Hepatocyte (in vitro differentiated cells): ENCODE results near the gene P2RY2. TPM values are rescaled to one million over a fixed set of nuclear protein-coding genes. Genes with fewer than 3 reads are reported as not detected.

Source experiments
- DNase-seq: peaks from one replicate; pipeline ENCODE4 v3.0.0-alpha.2; 2016; ENCODE audit warnings: low spot score
- H2AFZ ChIP-seq: fragments of 200-600 bp; sonication (generic); 2 replicates; pipeline ENCODE4 v1.6.0; 2016; ENCODE audit warnings: antibody characterized with exemption, mild to moderate bottlenecking
- H3K27ac ChIP-seq: fragments of 200-600 bp; sonication (generic); 2 replicates; pipeline ENCODE4 v1.5.1; 2016; ENCODE audit warnings: mild to moderate bottlenecking
- H3K27me3 ChIP-seq: fragments of 200-600 bp; sonication (generic); 2 replicates; pipeline ENCODE4 v1.6.1; 2016
- H3K36me3 ChIP-seq: fragments of 200-600 bp; sonication (generic); replicated peaks from 2 replicates; pipeline ENCODE4 v1.5.1; 2016; ENCODE audit warnings: low read depth; ENCODE audit not compliant: insufficient read depth
- H3K4me1 ChIP-seq: fragments of 200-600 bp; sonication (generic); 2 replicates; pipeline ENCODE4 v1.5.1; 2016; ENCODE audit warnings: mild to moderate bottlenecking, moderate library complexity; ENCODE audit not compliant: insufficient read depth
- H3K4me2 ChIP-seq: fragments of 200-600 bp; sonication (generic); 2 replicates; pipeline ENCODE4 v1.6.0; 2016
- H3K4me3 ChIP-seq: fragments of 200-600 bp; sonication (generic); 2 replicates; pipeline ENCODE4 v1.5.1; 2016; ENCODE audit warnings: mild to moderate bottlenecking
- H3K79me2 ChIP-seq: fragments of 200-600 bp; sonication (generic); 2 replicates; pipeline ENCODE4 v1.6.0; 2017; ENCODE audit warnings: mild to moderate bottlenecking
- H3K9me2 ChIP-seq: fragments of 200-600 bp; sonication (generic); replicated peaks from 2 replicates; pipeline ENCODE4 v1.6.0; 2017; ENCODE audit warnings: mild to moderate bottlenecking; ENCODE audit not compliant: insufficient read depth
- H3K9me3 ChIP-seq: fragments of 200-600 bp; sonication (generic); 2 replicates; pipeline ENCODE4 v1.5.1; 2016; ENCODE audit warnings: low read depth, mild to moderate bottlenecking
- H4K20me1 ChIP-seq: fragments of 200-600 bp; sonication (generic); 2 replicates; pipeline ENCODE4 v1.6.0; 2016; ENCODE audit warnings: mild to moderate bottlenecking; ENCODE audit not compliant: insufficient read depth, poor library complexity, severe bottlenecking
- EZH2 ChIP-seq: fragments of 200-600 bp; sonication (generic); IDR thresholded peaks from 2 replicates; pipeline ENCODE4 v1.6.1; 2016; ENCODE audit warnings: antibody characterized with exemption, mild to moderate bottlenecking, borderline replicate concordance
- EZH2phosphoT487 ChIP-seq: fragments of 200-600 bp; sonication (generic); IDR thresholded peaks from one replicate; pipeline ENCODE4 v1.6.1; 2018; ENCODE audit warnings: antibody characterized with exemption, mild to moderate bottlenecking, low read depth, moderate library complexity; ENCODE audit not compliant: unreplicated experiment, severe bottlenecking
- WGBS: methylation state at CpG from one replicate; pipeline ENCODE4 v1.1.6; 2016; ENCODE audit warnings: low lambda C conversion rate; ENCODE audit errors: missing lambda C conversion rate; 5-methylcytosine and 5-hydroxymethylcytosine counted together
- polyA plus RNA-seq: library from polyadenylated mRNA; unstranded; fragments of >200 nt; fragmentation: Nextera tagmentation; extraction: Ambion mirVana; gene quantifications from 2 replicates; pipeline ENCODE4 v1.2.1, GENCODE V29; 2016
- total RNA-seq: library from RNA; depleted of rRNA; stranded (reverse); fragments of >200 nt; gene quantifications from 2 replicates; pipeline ENCODE4 v1.2.3, GENCODE V29; 2014
- TF ChIP-seq, protein P1 (sequence below): fragments of 200-600 bp; sonication (generic); IDR thresholded peaks from 2 replicates; pipeline ENCODE4 v1.5.1; 2016; ENCODE audit warnings: antibody characterized with exemption, mild to moderate bottlenecking; ENCODE audit not compliant: poor library complexity

P2RY2 gene
- total and polyA plus RNA-seq, 2 experiments from 2014 or later, result 2.5 to 6.3 TPM

DNA sequence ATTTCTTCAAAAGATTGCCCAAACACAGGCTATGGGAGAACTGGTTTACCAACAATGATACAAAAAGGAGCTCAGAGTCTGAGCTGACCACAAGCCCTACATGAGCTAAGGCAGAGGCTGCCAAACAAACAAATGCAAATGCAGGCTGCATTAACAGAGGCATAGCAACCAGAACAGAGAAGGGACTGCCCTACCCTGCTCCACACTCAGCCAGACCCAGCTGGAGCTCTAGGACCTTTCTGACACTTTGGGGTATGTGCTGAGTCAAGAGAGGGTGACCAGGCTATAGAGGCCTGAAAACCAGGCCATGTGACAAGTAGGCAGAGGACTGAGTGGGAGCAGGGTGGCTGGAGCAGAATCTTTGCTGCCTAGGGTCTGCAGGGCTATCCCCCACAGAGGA lies 17.8 kb upstream of the P2RY2 start:
- Histone ChIP-seq H2AFZ (no peak overlapping the region), H3K36me3 (no peaks in the 10 kb centered on the region), H3K27ac (peak overlapping the region; percentile 75)

DNA sequence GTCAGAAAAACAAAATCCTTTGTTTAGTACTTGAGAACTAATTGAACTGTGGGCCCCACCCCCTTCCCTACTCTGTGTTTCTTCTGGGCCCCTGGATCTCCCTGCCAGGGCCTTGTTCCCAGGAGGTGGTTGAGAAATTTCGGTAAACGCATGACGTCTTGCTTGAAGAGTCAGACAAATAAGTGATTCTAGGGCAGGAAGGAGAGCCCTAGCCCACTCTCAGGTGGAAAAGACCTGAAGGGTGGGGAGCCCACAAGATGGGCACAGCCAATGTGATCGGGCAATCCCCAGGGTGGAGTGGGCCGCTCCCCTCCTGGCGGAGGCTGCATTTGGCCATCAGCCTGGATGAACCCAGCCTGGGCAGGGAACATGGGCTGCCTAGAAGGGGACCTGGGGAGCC lies 16.8 kb upstream of the P2RY2 start:
- H3K4me1 ChIP-seq, result peaks cover 23% of the 10 kb centered on the region
- no peak for DNase-seq
- H4K20me1 ChIP-seq, result no peaks in the 10 kb centered on the region
- H3K4me3 ChIP-seq, result no peak overlapping the region
- H3K27ac ChIP-seq, result peak overlapping the region; percentile 75
- no peaks in the 10 kb centered on the region for H3K9me2 ChIP-seq
- no peak for TF ChIP-seq EZH2phosphoT487
- TF ChIP-seq, protein P1, sequence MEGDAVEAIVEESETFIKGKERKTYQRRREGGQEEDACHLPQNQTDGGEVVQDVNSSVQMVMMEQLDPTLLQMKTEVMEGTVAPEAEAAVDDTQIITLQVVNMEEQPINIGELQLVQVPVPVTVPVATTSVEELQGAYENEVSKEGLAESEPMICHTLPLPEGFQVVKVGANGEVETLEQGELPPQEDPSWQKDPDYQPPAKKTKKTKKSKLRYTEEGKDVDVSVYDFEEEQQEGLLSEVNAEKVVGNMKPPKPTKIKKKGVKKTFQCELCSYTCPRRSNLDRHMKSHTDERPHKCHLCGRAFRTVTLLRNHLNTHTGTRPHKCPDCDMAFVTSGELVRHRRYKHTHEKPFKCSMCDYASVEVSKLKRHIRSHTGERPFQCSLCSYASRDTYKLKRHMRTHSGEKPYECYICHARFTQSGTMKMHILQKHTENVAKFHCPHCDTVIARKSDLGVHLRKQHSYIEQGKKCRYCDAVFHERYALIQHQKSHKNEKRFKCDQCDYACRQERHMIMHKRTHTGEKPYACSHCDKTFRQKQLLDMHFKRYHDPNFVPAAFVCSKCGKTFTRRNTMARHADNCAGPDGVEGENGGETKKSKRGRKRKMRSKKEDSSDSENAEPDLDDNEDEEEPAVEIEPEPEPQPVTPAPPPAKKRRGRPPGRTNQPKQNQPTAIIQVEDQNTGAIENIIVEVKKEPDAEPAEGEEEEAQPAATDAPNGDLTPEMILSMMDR, result no peak
- TF ChIP-seq EZH2, result no peak
- H3K36me3 ChIP-seq, result no peaks in the 10 kb centered on the region
- 75% methylated on average over 6 of the region's 6 CpGs for WGBS
- H3K4me2 ChIP-seq, result no peak overlapping the region
- no peaks in the 10 kb centered on the region for H3K27me3 ChIP-seq
- no peaks in the 10 kb centered on the region for H3K79me2 ChIP-seq
- H2AFZ ChIP-seq, result no peak overlapping the region
- no peaks in the 10 kb centered on the region for H3K9me3 ChIP-seq

More for the DNA sequence above, 17.8 kb upstream of the P2RY2 start:
- no peak for DNase-seq
- no peaks in the 10 kb centered on the region for H3K9me2 ChIP-seq
- no peaks in the 10 kb centered on the region for H3K27me3 ChIP-seq
- H3K79me2 ChIP-seq, result no peaks in the 10 kb centered on the region
- H3K9me3 ChIP-seq, result no peaks in the 10 kb centered on the region
- no peak overlapping the region for H3K4me2 ChIP-seq
- no peaks in the 10 kb centered on the region for H4K20me1 ChIP-seq
- TF ChIP-seq, protein P1, result no peak
- TF ChIP-seq EZH2phosphoT487 (no peak), EZH2 (no peak)
- peaks cover 29% of the 10 kb centered on the region for H3K4me1 ChIP-seq
- H3K4me3 ChIP-seq, result no peak overlapping the region

DNA sequence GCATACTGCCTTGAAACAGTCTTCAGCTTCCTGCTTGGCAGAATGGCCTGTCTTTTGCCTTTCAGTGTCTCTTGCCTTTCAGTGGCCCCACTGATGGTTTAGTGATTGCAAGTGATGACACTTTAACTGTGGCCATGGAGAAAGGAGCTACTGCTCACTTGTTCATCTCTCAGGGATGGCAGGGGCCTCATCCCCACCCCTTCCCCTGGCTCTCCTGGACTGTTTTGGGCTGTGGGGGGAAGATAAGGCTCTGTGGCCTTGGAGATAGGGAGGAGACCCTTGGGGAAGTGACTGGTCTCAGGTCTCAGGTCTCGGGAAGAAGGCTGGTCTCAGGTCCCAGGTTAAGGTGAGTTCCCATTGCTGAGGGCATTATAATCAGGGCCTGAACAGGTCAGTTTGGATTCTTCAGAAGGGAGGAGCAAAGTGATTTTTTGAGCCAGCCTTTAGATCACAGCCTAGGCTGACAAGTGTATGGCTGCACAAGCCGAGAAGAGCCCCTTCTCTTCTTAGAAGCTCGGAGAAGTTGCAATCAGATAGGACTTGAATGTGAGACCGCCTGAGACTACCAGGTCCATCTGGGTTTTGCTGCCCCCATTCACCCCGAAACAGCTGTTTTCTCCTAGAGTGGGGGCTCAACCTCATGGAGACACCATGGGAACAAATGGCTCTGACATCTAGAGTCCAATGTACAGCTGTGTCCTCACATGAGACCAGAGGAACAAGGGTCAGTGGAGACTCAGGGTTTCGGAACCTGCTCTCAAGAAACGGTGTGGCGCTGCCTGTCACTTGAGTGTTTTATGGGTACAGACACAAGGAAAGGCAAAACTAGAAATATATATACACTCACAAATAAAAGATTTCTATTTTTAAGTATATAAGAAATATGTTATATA lies 15.9 kb upstream of the P2RY2 start:
- Histone ChIP-seq H4K20me1 (no peaks in the 10 kb centered on the region), H3K27ac (peak overlapping the region; percentile 75), H3K4me1 (peaks cover 23% of the 10 kb centered on the region), H3K9me2 (no peaks in the 10 kb centered on the region), H3K4me3 (no peak overlapping the region), H3K4me2 (no peak overlapping the region), H3K36me3 (no peaks in the 10 kb centered on the region), H3K27me3 (no peaks in the 10 kb centered on the region), H3K9me3 (no peaks in the 10 kb centered on the region), H3K79me2 (no peaks in the 10 kb centered on the region), H2AFZ (no peak overlapping the region)
- TF ChIP-seq, protein P1, result no peak
- no peak for TF ChIP-seq EZH2
- no peak for TF ChIP-seq EZH2phosphoT487
- 92% methylated on average over 8 of the region's 8 CpGs for WGBS
- no peak for DNase-seq
